Muscle layer of duodenum (tissue), 2 donors: ENCODE data around the gene PRR33.

ENCODE experiments used
- H3K27ac ChIP-seq: one replicate; pipeline ENCODE4 v1.7.0; 2013; ENCODE audit warnings: mild to moderate bottlenecking, low read length
- H3K27me3 ChIP-seq: one replicate; pipeline ENCODE4 v1.7.0; 2013; ENCODE audit warnings: low read depth, mild to moderate bottlenecking, control low read depth, low read length
- H3K36me3 ChIP-seq, 2 donors: one replicate each; pipeline ENCODE4 v1.7.0; 2013; ENCODE audit warnings: low read length in 2 of 2, control low read depth in 1 of 2, mild to moderate bottlenecking in 1 of 2; ENCODE audit not compliant: insufficient read depth in 2 of 2, control insufficient read depth in 1 of 2
- H3K4me1 ChIP-seq, 2 donors: one replicate each; pipeline ENCODE4 v1.7.0; 2013; ENCODE audit warnings: low read length in 2 of 2, mild to moderate bottlenecking in 2 of 2, control low read depth in 1 of 2, moderate library complexity in 1 of 2; ENCODE audit not compliant: insufficient read depth in 2 of 2, control insufficient read depth in 1 of 2
- H3K4me3 ChIP-seq, 2 donors: one replicate each; pipeline ENCODE4 v1.7.0; 2013; ENCODE audit warnings: low read length in 2 of 2, low read depth in 1 of 2, mild to moderate bottlenecking in 1 of 2
- H3K9me3 ChIP-seq, 2 donors: one replicate each; pipeline ENCODE4 v1.7.0; 2013; ENCODE audit warnings: low read length in 2 of 2, control low read depth in 1 of 2, mild to moderate bottlenecking in 1 of 2; ENCODE audit not compliant: control insufficient read depth in 1 of 2
- donor health status: healthy.

Gene PRR33

DNA sequence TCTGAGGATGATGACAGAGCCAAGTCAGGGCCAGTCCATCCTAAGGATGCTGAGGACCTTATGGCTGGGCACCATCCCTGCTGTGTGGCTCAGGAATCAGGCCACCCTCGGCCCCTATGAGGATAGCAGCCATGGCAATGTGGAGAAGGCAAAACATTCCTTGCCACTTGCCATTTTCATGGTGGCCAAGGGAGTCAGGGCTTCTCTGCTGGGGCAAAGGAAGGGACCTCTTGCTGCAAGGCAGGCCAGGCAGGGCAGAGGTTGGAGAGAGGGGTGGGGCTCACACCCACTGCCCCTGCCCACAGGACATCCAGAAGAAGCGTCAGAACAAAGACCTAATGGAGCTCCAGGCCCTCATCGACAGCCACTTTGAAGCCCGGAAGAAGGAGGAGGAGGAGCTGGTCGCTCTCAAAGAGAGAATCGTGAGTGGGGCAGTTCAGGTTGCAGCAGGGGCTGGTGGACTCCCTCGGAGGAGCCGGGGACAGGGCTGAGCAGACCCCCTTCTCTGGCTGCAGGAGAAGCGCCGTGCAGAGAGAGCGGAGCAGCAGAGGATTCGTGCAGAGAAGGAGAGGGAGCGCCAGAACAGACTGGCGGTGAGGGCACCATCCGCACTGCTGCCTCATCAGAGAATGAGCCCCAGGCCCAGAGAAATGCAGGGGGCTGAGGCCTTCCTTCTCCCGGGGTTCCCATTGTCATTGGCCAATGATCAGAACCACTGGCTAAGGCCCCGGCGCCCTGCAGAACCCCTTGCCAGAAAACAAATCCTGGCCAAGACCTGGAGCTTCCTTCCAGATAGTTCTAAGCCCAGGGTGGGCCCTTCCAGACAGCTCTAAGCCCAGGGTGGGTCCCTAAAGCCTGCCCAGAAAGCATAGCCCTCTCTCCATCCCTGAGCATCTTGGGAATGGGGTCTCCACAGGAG lies 42.0 kb upstream of the PRR33 start:
- no peaks in the 10 kb centered on the region for H3K27me3 ChIP-seq
- no peak overlapping the region for H3K4me3 ChIP-seq
- peaks cover 0 to 7% of the 10 kb centered on the region in 2 donors for H3K4me1 ChIP-seq
- no peaks in the 10 kb centered on the region for H3K36me3 ChIP-seq
- H3K9me3 ChIP-seq = no peaks in the 10 kb centered on the region
- H3K27ac ChIP-seq = no peak overlapping the region

DNA sequence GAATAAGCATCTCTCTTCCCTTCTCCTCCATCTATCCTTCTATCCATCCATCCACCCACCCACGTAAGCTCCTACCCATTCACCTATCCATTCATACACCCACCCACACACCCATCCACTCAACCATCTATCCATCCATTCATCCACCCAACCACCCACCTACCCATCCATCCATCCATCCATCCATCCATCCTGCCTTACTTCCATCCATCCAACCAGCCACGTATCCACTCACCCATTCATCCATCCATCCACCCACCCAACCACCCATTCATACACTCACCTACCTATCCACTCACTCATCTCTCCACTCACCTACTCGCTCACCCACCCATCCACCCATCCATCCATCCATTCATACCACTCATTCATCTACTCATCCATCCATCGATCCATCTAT lies 41.0 kb upstream of the PRR33 start:
- peaks cover 0 to 4% of the 10 kb centered on the region in 2 donors for H3K4me1 ChIP-seq
- H3K27ac ChIP-seq = no peak overlapping the region

DNA sequence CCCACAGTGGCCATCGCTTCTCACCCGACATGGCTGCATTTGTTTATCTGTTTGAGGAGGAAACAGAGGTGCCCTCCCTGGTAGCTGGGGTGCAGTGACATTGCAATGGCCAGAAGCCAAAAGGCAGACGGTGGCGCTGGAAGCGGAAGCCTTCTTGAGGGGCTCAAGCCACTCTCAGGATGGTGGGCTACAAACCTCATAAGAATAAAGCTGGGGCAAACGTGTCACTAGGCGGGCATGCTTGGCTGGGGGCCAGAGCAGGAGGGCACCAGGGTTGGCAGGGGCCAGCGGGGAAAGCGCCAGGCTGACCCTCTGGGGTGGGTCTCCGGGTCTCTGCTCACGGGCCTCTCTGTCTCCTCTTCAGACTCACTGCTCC lies 40.4 kb upstream of the PRR33 start:
- H3K4me3 ChIP-seq = no peak overlapping the region
- no peaks in the 10 kb centered on the region for H3K9me3 ChIP-seq
- no peaks in the 10 kb centered on the region for H3K36me3 ChIP-seq
- peaks cover 0 to 4% of the 10 kb centered on the region in 2 donors for H3K4me1 ChIP-seq
- no peaks in the 10 kb centered on the region for H3K27me3 ChIP-seq
- H3K27ac ChIP-seq = no peak overlapping the region

More for the DNA sequence above, 41.0 kb upstream of the PRR33 start:
- Histone ChIP-seq H3K4me3 (no peak overlapping the region), H3K9me3 (no peaks in the 10 kb centered on the region), H3K36me3 (no peaks in the 10 kb centered on the region), H3K27me3 (no peaks in the 10 kb centered on the region)

DNA sequence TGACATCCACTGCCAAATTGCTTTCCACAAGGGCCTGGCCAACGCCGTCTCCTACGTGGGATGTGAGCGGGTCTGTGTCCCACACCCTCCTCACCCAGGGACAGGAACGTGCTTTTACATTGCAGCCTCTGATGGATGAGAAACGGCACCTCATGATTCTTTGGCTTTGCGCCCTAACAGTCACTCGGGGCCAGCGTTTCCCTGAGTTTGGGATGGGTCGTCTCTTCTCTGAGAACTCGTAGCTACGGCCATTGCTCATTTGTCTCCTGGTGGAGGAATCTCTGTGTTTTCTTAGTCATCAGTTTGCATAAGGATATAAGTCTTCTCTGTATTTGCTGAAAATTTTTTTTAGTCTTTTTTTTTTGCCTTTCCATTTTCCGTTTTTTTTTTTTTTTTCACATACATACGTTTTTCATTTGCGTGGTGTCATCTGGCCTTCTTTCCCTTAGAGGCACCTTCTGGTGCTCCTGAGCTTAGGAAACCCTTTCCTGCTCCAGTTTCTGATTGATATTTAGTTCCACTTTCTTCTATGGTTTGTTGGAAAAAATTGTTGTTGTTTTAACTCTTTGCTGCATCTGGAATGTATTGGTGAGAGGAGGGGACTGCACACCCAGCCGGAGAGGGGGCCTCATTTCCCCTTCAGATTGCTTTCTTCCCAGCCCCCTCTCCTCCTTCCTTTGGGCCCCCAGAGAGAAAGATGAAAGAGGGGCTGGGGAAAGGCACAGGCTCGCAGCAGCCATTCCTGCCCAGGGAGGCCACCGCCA lies 39.8 kb upstream of the PRR33 start:
- no peaks in the 10 kb centered on the region for H3K27me3 ChIP-seq
- H3K4me1 ChIP-seq = peaks cover 0 to 4% of the 10 kb centered on the region in 2 donors
- H3K27ac ChIP-seq = no peak overlapping the region
- H3K9me3 ChIP-seq = no peaks in the 10 kb centered on the region
- H3K4me3 ChIP-seq = no peak overlapping the region
- H3K36me3 ChIP-seq = no peaks in the 10 kb centered on the region

DNA sequence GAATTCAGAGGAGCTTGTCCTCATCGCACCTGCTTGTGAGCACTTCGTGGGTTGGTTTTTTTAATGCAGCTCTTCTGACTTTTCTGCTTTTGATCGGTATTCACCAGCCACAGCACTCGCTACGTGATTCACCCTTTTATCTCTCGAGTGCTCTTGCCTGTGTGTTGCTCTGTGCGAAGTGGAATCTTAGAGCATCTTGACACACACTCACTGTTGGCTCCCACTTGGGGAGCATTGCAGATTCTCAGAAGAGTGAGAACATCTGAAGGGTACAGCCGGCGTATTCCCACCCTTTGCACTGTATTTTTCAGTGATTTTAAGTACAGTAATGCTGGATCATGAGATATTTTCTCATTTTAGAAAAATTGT lies 38.8 kb upstream of the PRR33 start:
- H3K4me3 ChIP-seq = no peak overlapping the region
- no peaks in the 10 kb centered on the region for H3K27me3 ChIP-seq
- H3K27ac ChIP-seq = no peak overlapping the region
- H3K9me3 ChIP-seq = no peaks in the 10 kb centered on the region
- no peaks in the 10 kb centered on the region for H3K36me3 ChIP-seq
- H3K4me1 ChIP-seq = peaks cover 0 to 4% of the 10 kb centered on the region in 2 donors

DNA sequence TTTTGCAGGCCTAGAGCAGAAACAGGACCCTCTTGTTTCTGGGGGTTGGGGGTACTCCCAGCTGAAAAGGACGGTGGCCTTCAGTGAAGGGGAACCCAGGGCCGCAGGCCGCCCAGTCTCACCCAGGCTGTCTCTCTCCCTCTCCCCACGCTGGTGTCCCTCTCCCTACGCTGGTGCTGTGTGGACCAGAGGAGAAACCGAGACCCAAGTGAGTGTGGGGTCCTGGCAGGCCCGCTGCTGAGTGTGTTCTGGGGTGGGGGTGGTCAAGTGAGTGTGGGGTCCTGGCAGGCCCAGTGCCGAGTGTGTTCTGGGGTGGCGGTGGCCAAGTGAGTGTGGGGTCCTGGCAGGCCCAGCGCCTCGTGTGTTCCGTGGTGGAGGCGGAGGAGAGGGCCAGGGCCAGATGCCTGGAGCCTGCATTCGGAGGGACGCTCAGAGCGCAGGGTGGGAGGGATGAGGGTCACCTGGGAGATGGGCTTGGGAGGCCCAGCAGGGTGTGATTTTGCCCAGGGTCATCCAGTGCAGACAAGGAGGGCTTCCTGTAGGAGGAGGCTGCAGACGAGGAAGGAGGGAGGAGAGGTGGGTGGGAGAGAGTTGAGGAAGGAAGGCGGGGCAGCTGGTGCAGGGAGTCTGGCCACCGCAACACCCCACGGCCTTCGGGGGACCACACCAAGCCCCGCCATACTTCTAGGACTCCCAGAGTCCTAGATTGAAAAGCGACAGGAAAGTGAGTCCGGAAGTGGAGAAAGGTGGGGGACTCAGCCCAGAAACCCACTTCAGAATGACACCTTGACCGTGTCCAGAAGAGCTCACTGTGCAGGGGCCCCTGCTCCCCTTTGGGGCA lies 38.1 kb upstream of the PRR33 start:
- peaks cover 0 to 4% of the 10 kb centered on the region in 2 donors for H3K4me1 ChIP-seq
- no peak overlapping the region for H3K27ac ChIP-seq

DNA sequence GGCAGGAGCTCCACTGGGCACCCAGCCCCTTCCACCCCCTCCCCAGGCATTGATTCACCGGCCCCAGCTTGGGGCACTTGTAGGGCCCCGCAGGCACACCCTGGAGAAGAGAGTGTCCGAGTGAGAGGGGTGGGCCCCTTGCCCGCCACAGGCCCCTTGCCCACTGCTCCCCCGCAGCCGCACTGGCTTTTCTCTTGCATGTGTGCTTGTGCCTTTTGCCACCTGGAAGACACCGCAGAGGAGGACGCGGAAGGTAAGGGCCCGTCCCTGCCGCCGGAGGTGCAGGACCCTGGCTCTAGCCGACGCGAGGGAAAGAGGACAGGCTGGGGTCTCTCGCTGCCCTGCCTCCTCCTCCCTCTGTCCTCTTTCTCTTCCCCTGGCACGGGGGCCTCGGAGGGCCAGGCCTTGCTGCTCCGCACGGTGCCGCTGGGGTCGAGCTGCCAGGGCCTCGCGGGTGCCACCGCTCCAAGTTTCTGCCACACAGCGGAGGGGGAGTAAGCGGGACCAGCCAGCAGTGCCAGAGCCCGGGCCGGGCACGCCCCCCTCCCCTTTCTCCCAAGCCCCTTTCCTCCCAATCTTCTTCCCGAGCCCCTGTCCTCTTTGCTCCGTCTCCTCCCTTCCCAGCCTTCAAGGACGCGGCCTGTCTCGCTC lies 37.3 kb upstream of the PRR33 start:
- Histone ChIP-seq H3K27me3 (no peaks in the 10 kb centered on the region), H3K36me3 (no peaks in the 10 kb centered on the region), H3K4me3 (no peak overlapping the region), H3K27ac (no peak overlapping the region), H3K9me3 (no peaks in the 10 kb centered on the region), H3K4me1 (peaks cover 0 to 4% of the 10 kb centered on the region in 2 donors)

More for the DNA sequence above, 38.1 kb upstream of the PRR33 start:
- no peaks in the 10 kb centered on the region for H3K9me3 ChIP-seq
- H3K36me3 ChIP-seq = no peaks in the 10 kb centered on the region
- no peaks in the 10 kb centered on the region for H3K27me3 ChIP-seq
- H3K4me3 ChIP-seq = no peak overlapping the region

DNA sequence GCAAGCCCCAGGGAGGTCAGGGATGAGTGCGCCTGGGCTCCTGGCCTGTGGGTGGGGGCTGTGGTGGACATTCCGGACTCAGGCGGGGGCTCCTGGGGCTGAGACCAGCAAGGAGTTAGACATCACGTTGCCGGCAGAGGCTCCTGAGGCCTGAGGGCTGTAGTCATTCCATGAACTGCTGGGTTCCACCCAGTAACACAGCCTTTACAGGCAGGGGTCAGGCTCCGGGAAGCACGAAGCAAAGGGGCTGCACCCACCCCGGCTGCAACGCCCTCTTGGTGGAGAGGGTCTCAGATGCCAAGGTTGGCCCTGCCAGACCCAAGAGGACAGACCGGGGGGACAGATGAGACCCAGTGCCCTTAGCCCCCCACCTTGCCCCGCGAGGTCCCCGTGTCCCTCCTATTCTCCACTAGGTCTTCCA lies 36.8 kb upstream of the PRR33 start:
- no peak overlapping the region for H3K27ac ChIP-seq
- peaks cover 0 to 4% of the 10 kb centered on the region in 2 donors for H3K4me1 ChIP-seq
- no peaks in the 10 kb centered on the region for H3K27me3 ChIP-seq
- no peak overlapping the region for H3K4me3 ChIP-seq
- H3K9me3 ChIP-seq = no peaks in the 10 kb centered on the region
- H3K36me3 ChIP-seq = no peaks in the 10 kb centered on the region

DNA sequence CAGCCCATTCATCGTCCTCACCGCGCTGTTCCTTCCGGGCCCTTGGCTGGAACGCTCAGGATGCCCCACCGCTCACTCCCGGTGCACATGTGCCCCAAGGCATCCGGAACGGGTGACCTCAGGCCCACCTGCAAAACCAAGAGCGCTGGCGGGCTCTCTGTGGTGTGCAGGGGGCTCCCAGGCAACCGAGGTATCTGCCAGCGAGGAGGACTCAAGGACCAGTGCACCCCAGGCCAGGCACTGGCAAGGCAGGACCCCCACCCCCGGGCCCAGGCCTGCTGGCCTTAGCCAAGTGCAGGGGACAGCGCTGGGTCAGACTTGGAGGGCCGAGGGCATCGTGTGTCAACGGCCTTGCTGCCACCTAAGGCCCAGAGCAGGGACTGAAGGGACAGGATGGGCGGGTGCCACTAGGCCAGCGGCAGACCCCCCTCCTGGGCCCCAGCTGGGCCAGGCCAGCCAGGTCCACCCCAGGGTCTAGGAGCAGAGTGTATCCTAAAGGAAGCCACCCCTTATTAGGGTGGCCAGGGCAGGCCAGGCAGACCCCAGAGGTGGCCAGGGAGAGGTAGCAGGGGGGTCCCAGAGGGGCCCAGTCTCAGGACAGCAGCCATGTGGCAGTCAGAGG lies 36.3 kb upstream of the PRR33 start:
- H3K4me1 ChIP-seq = peaks cover 0 to 6% of the 10 kb centered on the region in 2 donors
- no peaks in the 10 kb centered on the region for H3K9me3 ChIP-seq
- H3K36me3 ChIP-seq = no peaks in the 10 kb centered on the region
- no peaks in the 10 kb centered on the region for H3K27me3 ChIP-seq
- H3K4me3 ChIP-seq = no peak overlapping the region
- no peak overlapping the region for H3K27ac ChIP-seq

DNA sequence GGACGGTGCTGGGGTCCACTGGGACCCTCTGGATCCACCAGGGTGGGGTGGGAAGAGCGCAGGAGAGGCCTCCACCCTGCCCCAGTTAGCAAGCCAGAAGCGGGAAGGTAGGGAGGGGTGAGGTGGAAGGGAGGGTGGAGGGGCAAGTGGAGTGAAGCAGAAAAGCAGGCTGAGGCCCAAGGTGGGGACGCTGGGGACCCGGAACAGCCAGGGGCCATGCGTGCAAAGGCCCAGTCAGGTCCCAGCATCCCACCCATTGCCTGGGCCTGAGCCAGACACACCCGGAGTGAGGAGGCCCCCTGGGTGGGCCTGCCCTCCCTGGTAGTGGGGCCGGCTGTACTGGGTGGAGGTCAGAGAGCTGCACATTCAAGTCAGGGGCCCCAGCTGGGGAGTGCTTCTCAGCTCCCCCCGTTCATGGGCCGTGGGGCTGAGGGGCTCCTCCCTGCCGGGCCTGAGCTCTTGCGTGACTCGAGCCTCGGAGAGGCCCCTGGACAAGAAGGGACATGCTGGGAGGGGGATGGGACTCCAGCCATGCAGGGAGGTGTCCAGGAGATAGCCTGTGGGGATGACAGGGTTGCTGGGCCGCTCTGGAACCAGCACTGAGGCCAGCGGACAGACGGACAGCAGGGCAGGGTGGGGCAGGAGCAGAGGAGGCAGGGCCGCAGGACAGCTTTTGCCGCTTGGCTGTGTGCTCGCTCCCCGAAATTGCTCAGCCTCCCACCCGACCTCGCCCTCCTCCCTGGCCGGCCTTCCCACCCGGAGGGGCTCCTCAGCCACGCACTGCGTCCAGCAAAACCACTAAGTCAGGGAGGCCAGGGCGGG lies 35.5 kb upstream of the PRR33 start:
- Histone ChIP-seq H3K27me3 (no peaks in the 10 kb centered on the region), H3K4me3 (no peak overlapping the region), H3K36me3 (no peaks in the 10 kb centered on the region), H3K4me1 (peaks cover 0 to 13% of the 10 kb centered on the region in 2 donors), H3K9me3 (no peaks in the 10 kb centered on the region), H3K27ac (no peak overlapping the region)
